Activated naive CD8-positive, alpha-beta T cell treated with anti-CD3 and anti-CD28 coated beads, Interleukin-2, amount 50 U/mL, for 24 hours (primary cell): ENCODE measurements around the gene IFNA1.
A peak's percentile ranks its signal among the peaks of the same experiment; 100 is the strongest.

Source experiments
- ATAC-seq: fragments of 150-1000 bp; cut with Tn5 transposase; one replicate; pipeline ENCODE4 v1.10.0; 2021
- DNase-seq: peaks from one replicate; pipeline ENCODE4 v3.0.0; 2021
- H3K27ac Mint-ChIP-seq: one replicate; pipeline ENCODE4 v1.8.0; 2021; ENCODE audit warnings: mild to moderate bottlenecking, mixed read lengths
- H3K27me3 Mint-ChIP-seq: one replicate; pipeline ENCODE4 v1.8.0; 2021; ENCODE audit warnings: mixed read lengths
- H3K36me3 Mint-ChIP-seq: one replicate; pipeline ENCODE4 v1.8.0; 2021; ENCODE audit warnings: low read depth, mixed read lengths
- H3K4me1 Mint-ChIP-seq: one replicate; pipeline ENCODE4 v1.8.0; 2021; ENCODE audit warnings: mixed read lengths
- H3K4me3 Mint-ChIP-seq: one replicate; pipeline ENCODE4 v1.8.0; 2021; ENCODE audit warnings: mild to moderate bottlenecking, moderate library complexity, mixed read lengths
- H3K9me3 Mint-ChIP-seq: one replicate; pipeline ENCODE4 v1.8.0; 2021; ENCODE audit warnings: mixed read lengths

The IFNA1 gene

DNA sequence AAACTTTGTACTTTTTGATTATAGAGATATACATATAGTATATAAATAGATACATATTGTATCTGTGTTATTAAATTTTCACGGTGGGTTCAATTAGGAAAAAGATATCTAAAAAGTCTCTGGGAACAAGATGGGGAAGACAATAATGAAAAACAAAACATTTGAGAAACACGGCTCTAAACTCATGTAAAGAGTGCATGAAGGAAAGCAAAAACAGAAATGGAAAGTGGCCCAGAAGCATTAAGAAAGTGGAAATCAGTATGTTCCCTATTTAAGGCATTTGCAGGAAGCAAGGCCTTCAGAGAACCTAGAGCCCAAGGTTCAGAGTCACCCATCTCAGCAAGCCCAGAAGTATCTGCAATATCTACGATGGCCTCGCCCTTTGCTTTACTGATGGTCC, at the start of gene IFNA1:
Gene IFNA1 (plus strand): TSS at position 301 of the 400 bp plus-strand sequence. CDS start 69 bp downstream, at position 370.
- Mint-ChIP-seq H3K4me1 (peaks cover 12% of the 10 kb centered on the region), H3K36me3 (no peaks in the 10 kb centered on the region), H3K4me3 (no peak within 1 kb of the TSS), H3K9me3 (no peaks in the 10 kb centered on the region), H3K27me3 (peaks cover 15% of the 10 kb centered on the region), H3K27ac (no peak within 1 kb of the TSS)
- no peak for ATAC-seq
- DNase-seq: no peak

GRCh38 chr9:21392270-21392669, 48.0 kb upstream of the IFNA1 start:
- ATAC-seq (no peak), DNase-seq (no peak)
- H3K27me3 Mint-ChIP-seq: peaks cover 57% of the 10 kb centered on the region
- H3K4me3 Mint-ChIP-seq: no peak overlapping the region
- H3K4me1 Mint-ChIP-seq: peaks cover 13% of the 10 kb centered on the region
- no peaks in the 10 kb centered on the region for H3K9me3 Mint-ChIP-seq
- H3K27ac Mint-ChIP-seq: no peak overlapping the region
- no peaks in the 10 kb centered on the region for H3K36me3 Mint-ChIP-seq

- H3K4me1 Mint-ChIP-seq: peaks cover 13% of the 10 kb centered on the region
- H3K27me3 Mint-ChIP-seq: peaks cover 58% of the 10 kb centered on the region
- peak; percentile 83 for ATAC-seq
- peak overlapping the region; percentile 63 for H3K27ac Mint-ChIP-seq
- peak; percentile 69 for DNase-seq
- peak overlapping the region; percentile 57 for H3K4me3 Mint-ChIP-seq
- no peaks in the 10 kb centered on the region for H3K9me3 Mint-ChIP-seq
- no peaks in the 10 kb centered on the region for H3K36me3 Mint-ChIP-seq
Measured at GRCh38 chr9:21395778-21396717, 44.2 kb upstream of the IFNA1 start.

GRCh38 chr9:21398955-21399489, 41.2 kb upstream of the IFNA1 start:
- no peak for ATAC-seq
- Mint-ChIP-seq H3K36me3 (no peaks in the 10 kb centered on the region), H3K4me3 (no peak overlapping the region), H3K27ac (no peak overlapping the region), H3K27me3 (peaks cover 61% of the 10 kb centered on the region), H3K9me3 (no peaks in the 10 kb centered on the region), H3K4me1 (peaks cover 17% of the 10 kb centered on the region)
- no peak for DNase-seq

GRCh38 chr9:21399956-21400355, 40.3 kb upstream of the IFNA1 start:
- peaks cover 17% of the 10 kb centered on the region for H3K4me1 Mint-ChIP-seq

DNA sequence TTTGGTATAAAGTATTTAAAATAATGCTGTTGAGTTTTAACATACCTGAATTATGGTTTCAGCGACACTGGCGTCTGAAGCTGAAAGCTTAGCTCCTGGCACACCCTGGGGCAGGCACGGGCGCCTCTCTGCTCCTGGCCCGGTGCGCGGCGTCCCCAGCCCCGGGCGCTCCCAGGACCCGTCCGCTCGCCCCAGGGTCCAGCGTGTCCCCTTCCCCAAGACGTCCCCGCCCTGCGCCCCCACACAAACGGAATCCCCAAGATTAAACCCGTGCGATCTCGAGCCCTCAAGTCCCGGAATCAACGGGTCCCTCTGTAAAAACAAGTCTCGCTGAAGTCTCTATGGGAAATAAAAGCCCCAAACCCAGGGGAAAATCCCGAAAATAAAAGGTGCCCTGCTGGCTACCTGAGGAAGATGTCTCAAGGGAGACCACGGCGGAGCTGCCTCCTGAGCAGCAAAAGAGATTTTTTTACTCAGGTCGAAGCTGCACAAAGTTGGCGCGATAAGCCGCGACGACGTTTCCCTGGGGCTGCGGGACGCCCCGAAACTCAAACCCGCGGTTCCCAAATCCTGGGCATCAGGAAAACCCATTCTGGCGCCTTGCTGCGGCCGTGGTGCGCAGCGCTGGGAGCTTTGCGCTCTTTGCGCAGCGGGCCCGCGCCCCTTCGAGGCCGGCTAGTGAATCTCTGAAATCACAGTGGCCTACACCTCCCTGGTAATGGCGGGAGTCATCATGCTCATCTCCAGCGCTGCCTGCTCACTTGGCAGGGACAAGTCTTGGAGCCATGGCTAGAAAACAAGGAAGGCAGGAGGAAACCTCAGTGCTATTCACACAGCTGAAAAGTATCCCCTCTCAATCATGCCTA, 37.6 kb upstream of the IFNA1 start:
- Mint-ChIP-seq H3K27ac (no peak overlapping the region), H3K9me3 (no peaks in the 10 kb centered on the region), H3K36me3 (no peaks in the 10 kb centered on the region), H3K4me1 (peaks cover 4% of the 10 kb centered on the region), H3K27me3 (peaks cover 53% of the 10 kb centered on the region), H3K4me3 (peak overlapping the region; percentile 50)
- peak; percentile 33 for ATAC-seq
- DNase-seq: peak; percentile 19

More at GRCh38 chr9:21399956-21400355, 40.3 kb upstream of the IFNA1 start:
- H3K27me3 Mint-ChIP-seq: peaks cover 66% of the 10 kb centered on the region
- no peak overlapping the region for H3K27ac Mint-ChIP-seq
- ATAC-seq (no peak), DNase-seq (no peak)
- H3K36me3 Mint-ChIP-seq: no peaks in the 10 kb centered on the region
- H3K9me3 Mint-ChIP-seq: no peaks in the 10 kb centered on the region
- no peak overlapping the region for H3K4me3 Mint-ChIP-seq

DNA sequence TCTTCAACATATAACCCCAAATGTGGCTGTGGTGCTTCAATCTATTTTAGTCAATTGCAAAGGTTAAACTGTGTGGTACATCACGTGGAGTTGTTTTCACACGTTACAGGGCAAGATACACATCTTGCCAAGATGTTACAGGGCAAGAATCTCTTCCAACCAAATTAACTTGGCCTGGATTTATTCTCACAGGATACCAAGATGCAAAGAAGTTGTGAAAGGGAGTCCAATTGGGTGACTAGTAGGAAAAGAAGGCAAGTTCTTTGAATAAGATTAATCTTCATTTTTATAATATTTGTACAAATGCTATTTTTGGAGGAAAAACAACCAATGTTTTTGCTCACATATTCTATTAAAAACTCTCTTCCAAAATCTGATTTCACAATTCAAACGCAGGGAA, 36.1 kb upstream of the IFNA1 start:
- Mint-ChIP-seq H3K27ac (no peak overlapping the region), H3K4me3 (no peak overlapping the region), H3K9me3 (no peaks in the 10 kb centered on the region), H3K36me3 (no peaks in the 10 kb centered on the region), H3K27me3 (peaks cover 43% of the 10 kb centered on the region), H3K4me1 (peaks cover 4% of the 10 kb centered on the region)
- DNase-seq (no peak), ATAC-seq (no peak)

DNA sequence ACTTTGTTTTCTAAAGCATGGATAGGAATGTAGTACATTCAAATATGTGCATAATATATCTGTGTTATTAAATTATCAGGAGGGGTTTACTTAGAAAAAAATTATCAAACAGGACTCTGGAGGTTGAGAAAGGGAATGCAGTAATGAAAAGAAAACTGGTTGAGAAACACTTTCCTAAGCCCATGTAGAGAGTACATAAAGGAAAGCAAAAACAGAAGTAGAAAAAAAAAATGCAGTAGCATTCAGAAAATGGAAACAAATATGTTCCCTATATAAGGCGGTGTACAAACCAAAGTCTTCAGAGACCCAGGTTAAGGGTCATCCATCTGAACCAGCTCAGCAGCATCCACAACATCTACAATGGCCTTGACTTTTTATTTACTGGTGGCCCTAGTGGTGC, 31.4 kb upstream of the IFNA1 start, which contains the start of gene IFNA8:
Gene IFNA8 (plus strand): TSS at position 301 of the 400 bp plus-strand sequence. CDS start 60 bp downstream, at position 361.
- Mint-ChIP-seq H3K4me1 (peaks cover 6% of the 10 kb centered on the region), H3K4me3 (no peak within 1 kb of the TSS), H3K36me3 (no peaks in the 10 kb centered on the region), H3K9me3 (no peaks in the 10 kb centered on the region), H3K27me3 (peaks cover 19% of the 10 kb centered on the region), H3K27ac (no peak within 1 kb of the TSS)
- DNase-seq (no peak), ATAC-seq (no peak)

DNA sequence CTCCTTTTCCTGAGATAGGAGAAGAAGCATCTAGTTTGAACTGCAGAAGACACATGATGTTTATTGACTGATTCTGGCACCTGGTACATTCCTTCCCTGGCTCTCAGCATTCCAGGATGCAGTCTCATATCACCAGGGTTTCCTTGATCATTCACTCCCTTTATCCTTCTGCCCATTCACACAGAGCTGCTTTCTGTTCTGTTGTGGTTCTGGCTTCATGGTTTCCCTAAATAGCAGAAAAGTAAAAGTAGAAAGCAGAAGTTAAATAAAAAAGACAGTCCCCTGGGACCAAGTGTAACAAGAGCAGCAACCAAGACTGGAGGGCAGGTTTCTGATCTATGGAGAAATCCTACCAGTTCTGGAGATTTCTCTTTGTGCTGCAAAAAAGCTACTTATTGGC, 28.1 kb upstream of the IFNA1 start:
- no peaks in the 10 kb centered on the region for H3K36me3 Mint-ChIP-seq
- H3K27me3 Mint-ChIP-seq: peaks cover 12% of the 10 kb centered on the region
- H3K27ac Mint-ChIP-seq: no peak overlapping the region
- H3K4me3 Mint-ChIP-seq: no peak overlapping the region
- H3K9me3 Mint-ChIP-seq: no peaks in the 10 kb centered on the region
- ATAC-seq (no peak), DNase-seq (no peak)
- H3K4me1 Mint-ChIP-seq: peaks cover 7% of the 10 kb centered on the region

GRCh38 chr9:21413151-21413550, 27.1 kb upstream of the IFNA1 start:
- peaks cover 7% of the 10 kb centered on the region for H3K4me1 Mint-ChIP-seq
- ATAC-seq: no peak
- no peaks in the 10 kb centered on the region for H3K9me3 Mint-ChIP-seq
- H3K27me3 Mint-ChIP-seq: peaks cover 9% of the 10 kb centered on the region
- no peak overlapping the region for H3K4me3 Mint-ChIP-seq
- no peak overlapping the region for H3K27ac Mint-ChIP-seq
- H3K36me3 Mint-ChIP-seq: no peaks in the 10 kb centered on the region
- DNase-seq: no peak

- Mint-ChIP-seq H3K4me3 (no peak overlapping the region), H3K9me3 (no peaks in the 10 kb centered on the region), H3K27ac (no peak overlapping the region), H3K36me3 (no peaks in the 10 kb centered on the region), H3K4me1 (peaks cover 7% of the 10 kb centered on the region), H3K27me3 (peaks cover 9% of the 10 kb centered on the region)
- ATAC-seq (peak; percentile 54), DNase-seq (peak; percentile 7)
Measured at GRCh38 chr9:21413624-21414023, 26.6 kb upstream of the IFNA1 start.

DNA sequence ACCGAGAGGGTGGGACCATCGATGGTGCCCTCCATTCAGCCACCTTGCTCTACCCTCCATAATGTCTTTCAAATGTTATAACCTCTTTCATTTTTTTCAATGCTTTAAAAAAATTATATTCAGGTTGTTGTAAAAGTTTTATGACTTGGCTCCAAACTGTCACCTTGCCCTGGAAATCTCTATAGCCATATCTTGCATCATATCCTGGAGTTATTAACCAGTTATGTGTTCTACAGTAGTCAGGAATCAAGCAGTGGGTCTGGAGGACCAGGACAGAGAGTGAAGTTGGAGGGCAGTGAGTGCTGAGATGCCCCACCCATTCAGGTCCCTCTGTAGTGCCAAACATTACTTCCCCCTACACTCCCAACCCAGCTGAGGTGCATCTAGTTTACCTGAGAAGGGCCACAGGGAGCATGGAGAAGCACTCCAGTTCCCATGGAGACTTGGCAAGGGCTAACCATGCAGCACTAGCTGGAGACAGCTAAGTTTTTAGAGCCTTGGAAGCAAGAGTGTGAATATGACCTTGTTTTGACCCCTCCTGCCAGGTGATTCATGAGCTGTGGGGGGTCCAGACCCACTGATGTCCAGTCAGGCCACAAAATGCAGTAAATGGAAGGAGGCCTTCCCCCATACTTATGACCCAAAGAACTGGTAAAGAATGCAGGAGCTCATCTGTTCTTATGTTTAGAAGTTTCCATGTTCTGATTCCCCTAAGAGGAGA, 25.9 kb upstream of the IFNA1 start:
- Mint-ChIP-seq H3K9me3 (no peaks in the 10 kb centered on the region), H3K4me1 (peaks cover 7% of the 10 kb centered on the region), H3K4me3 (no peak overlapping the region), H3K27me3 (peaks cover 9% of the 10 kb centered on the region), H3K27ac (no peak overlapping the region), H3K36me3 (no peaks in the 10 kb centered on the region)
- DNase-seq: no peak
- no peak for ATAC-seq

GRCh38 chr9:21415493-21416267, 24.6 kb upstream of the IFNA1 start:
- ATAC-seq: no peak
- Mint-ChIP-seq H3K27ac (no peak overlapping the region), H3K9me3 (no peaks in the 10 kb centered on the region), H3K36me3 (no peaks in the 10 kb centered on the region), H3K27me3 (peaks cover 5% of the 10 kb centered on the region), H3K4me1 (peaks cover 7% of the 10 kb centered on the region), H3K4me3 (no peak overlapping the region)
- DNase-seq: no peak
